SU-DHL-6 (cell line): ENCODE data around the gene MTRR.

Experiments used
- CTCF ChIP-seq: fragments of 200-600 bp; sonication (generic); IDR thresholded peaks from one replicate; pipeline ENCODE4 v1.5.1; 2017; ENCODE audit warnings: antibody characterized with exemption, mild to moderate bottlenecking, low read length, moderate library complexity; ENCODE audit not compliant: insufficient read depth, poor library complexity, severe bottlenecking
- EZH2phosphoT487 ChIP-seq: fragments of 200-600 bp; sonication (generic), shearing (Covaris generic); conservative IDR thresholded peaks from 2 replicates; pipeline ENCODE4 v1.6.1; 2018; ENCODE audit warnings: mild to moderate bottlenecking, antibody characterized with exemption, low read length, moderate library complexity, mixed read lengths

GRCh38 chr5:7822449-7822848, 46.5 kb upstream of the MTRR start:
- no peak for TF ChIP-seq CTCF
- TF ChIP-seq EZH2phosphoT487: no peak
